ENCODE measurements around the gene RORC. TPM values are rescaled to one million over a fixed set of nuclear protein-coding genes. Genes with fewer than 3 reads are reported as not detected.

The RORC gene
- total and polyA plus RNA-seq, 4 donors = 7.6 to 24.7 (median 9.6) TPM

GRCh38 chr1:151815716-151816327 is 15.8 kb downstream of the RORC start:
- Histone ChIP-seq H3K9ac (ENCODE audit: insufficient read depth in 1 of 2, low read length in 2 of 2) (no peak overlapping the region), H3K27me3 (ENCODE audit: control insufficient read depth in 3 of 3, insufficient read depth in 3 of 3, low read length in 2 of 3) (peaks cover 0 to 2% (median 0%) of the 10 kb centered on the region in 3 donors), H3K36me3 (ENCODE audit: control insufficient read depth in 4 of 4, insufficient read depth in 4 of 4, low read length in 4 of 4) (no peaks in the 10 kb centered on the region), H3K4me1 (ENCODE audit: control insufficient read depth in 5 of 5, insufficient read depth in 5 of 5, low read length in 5 of 5) (peaks cover 0 to 5% (median 0%) of the 10 kb centered on the region in 5 donors), H3K27ac (ENCODE audit: low read depth in 1 of 2, low read length in 1 of 2) (no peak overlapping the region), H3K9me3 (ENCODE audit: control insufficient read depth in 4 of 4, insufficient read depth in 3 of 4, low read length in 3 of 4) (no peaks in the 10 kb centered on the region), H3K4me3 (no peak overlapping the region)
- DNase-seq (no peak), ATAC-seq (ENCODE audit: insufficient read depth, low FRiP score) (no peak)
- no peak for TF ChIP-seq CTCF (IDR thresholded peaks at IDR 0.05; ENCODE audit: control extremely low read depth, extremely low read depth)
- 38 to 66% methylated on average over 12 of the region's 12 CpGs for WGBS, 2 donors

GRCh38 chr1:151814971-151815545 is 16.5 kb downstream of the RORC start:
- ATAC-seq (ENCODE audit: insufficient read depth, low FRiP score) (no peak), DNase-seq (no peak)
- Histone ChIP-seq H3K4me1 (ENCODE audit: control insufficient read depth in 5 of 5, insufficient read depth in 5 of 5, low read length in 5 of 5) (no peaks in the 10 kb centered on the region), H3K27ac (ENCODE audit: low read depth in 1 of 2, low read length in 1 of 2) (no peak overlapping the region), H3K27me3 (ENCODE audit: control insufficient read depth in 3 of 3, insufficient read depth in 3 of 3, low read length in 2 of 3) (peaks cover 0 to 2% (median 0%) of the 10 kb centered on the region in 3 donors), H3K36me3 (ENCODE audit: control insufficient read depth in 4 of 4, insufficient read depth in 4 of 4, low read length in 4 of 4) (no peaks in the 10 kb centered on the region), H3K9ac (ENCODE audit: insufficient read depth in 1 of 2, low read length in 2 of 2) (no peak overlapping the region), H3K9me3 (ENCODE audit: control insufficient read depth in 4 of 4, insufficient read depth in 3 of 4, low read length in 3 of 4) (no peaks in the 10 kb centered on the region), H3K4me3 (no peak overlapping the region)
- 91% methylated on average over 8 of the region's 8 CpGs for WGBS, 2 donors
- no peak for TF ChIP-seq CTCF (IDR thresholded peaks at IDR 0.05; ENCODE audit: control extremely low read depth, extremely low read depth)

- peaks cover 0 to 2% (median 0%) of the 10 kb centered on the region in 3 donors for H3K27me3 ChIP-seq (ENCODE audit: control insufficient read depth in 3 of 3, insufficient read depth in 3 of 3, low read length in 2 of 3)
- DNase-seq = no peak
- 90 to 93% methylated on average over 15 of the region's 15 CpGs for WGBS, 2 donors
Measured at GRCh38 chr1:151814426-151814825, 17.2 kb downstream of the RORC start.

More at GRCh38 chr1:151814426-151814825, 17.2 kb downstream of the RORC start:
- Histone ChIP-seq H3K9ac (ENCODE audit: insufficient read depth in 1 of 2, low read length in 2 of 2) (no peak overlapping the region), H3K36me3 (ENCODE audit: control insufficient read depth in 4 of 4, insufficient read depth in 4 of 4, low read length in 4 of 4) (no peaks in the 10 kb centered on the region), H3K4me1 (ENCODE audit: control insufficient read depth in 5 of 5, insufficient read depth in 5 of 5, low read length in 5 of 5) (no peaks in the 10 kb centered on the region), H3K27ac (ENCODE audit: low read depth in 1 of 2, low read length in 1 of 2) (no peak overlapping the region), H3K9me3 (ENCODE audit: control insufficient read depth in 4 of 4, insufficient read depth in 3 of 4, low read length in 3 of 4) (no peaks in the 10 kb centered on the region), H3K4me3 (no peak overlapping the region)
- TF ChIP-seq CTCF (IDR thresholded peaks at IDR 0.05; ENCODE audit: control extremely low read depth, extremely low read depth) = no peak
- ATAC-seq (ENCODE audit: insufficient read depth, low FRiP score) = no peak

All from lung (tissue), 12 donors.